GM12878 (cell line): ENCODE data around the gene ODAD4. TPM values are rescaled to one million over a fixed set of nuclear protein-coding genes. Genes with fewer than 3 reads are reported as not detected.

ENCODE experiments used
- ATAC-seq: fragments of 200-7000 bp; cut with Tn5 transposase; 3 replicates; pipeline ENCODE4 v1.9.1; 2020; ENCODE audit warnings: mild to moderate bottlenecking, moderate library complexity
- BruUV-seq: library from RNA; stranded (reverse); fragments of 400-500 nt; replicated peaks from 2 replicates; lab custom pipeline; 2021; lab: Mats Ljungman, UMichigan
- CTCF ChIA-PET: fragments of 300-600 bp; sonication (Branson Sonifier 250); formaldehyde crosslinking; extraction: SDS; loops from one replicate; lab custom pipeline; 2021; ENCODE audit warnings: inconsistent platforms; lab: Yijun Ruan, JAX
- POLR2A ChIA-PET: fragments of 350-600 bp; formaldehyde crosslinking; extraction: SDS; loops from one replicate; lab custom pipeline; 2021; ENCODE audit warnings: inconsistent platforms; lab: Charles Lee
- RAD21 ChIA-PET: fragments of 300-600 bp; sonication (Branson Sonifier 250); formaldehyde crosslinking; loops from one replicate; lab custom pipeline; 2023; ENCODE audit warnings: antibody characterized with exemption; ENCODE audit not compliant: unreplicated experiment; lab: Charles Lee
- SMC1A ChIA-PET: fragments of 300-600 bp; sonication (Branson Sonifier 250); formaldehyde crosslinking; loops from one replicate; lab custom pipeline; 2023; ENCODE audit not compliant: unreplicated experiment, uncharacterized antibody; lab: Charles Lee
- DNase-seq: peaks from one replicate; pipeline ENCODE4 v3.0.0-alpha.2; 2011; ENCODE audit warnings: low read depth, low spot score
- FAIRE-seq: peaks from 3 replicates; lab custom pipeline; 2011; peaks lifted over from hg19 to GRCh38; lab: Jason Lieb, UNC
- H2AFZ ChIP-seq: 2 replicates; pipeline ENCODE4 v1.6.0; 2011; ENCODE audit warnings: low read depth, low read length, control low read depth; ENCODE audit not compliant: control insufficient read depth
- H3K27ac ChIP-seq: 2 replicates; pipeline ENCODE4 v1.5.1; 2011; ENCODE audit warnings: control low read depth; ENCODE audit not compliant: control insufficient read depth, insufficient read depth
- H3K27me3 ChIP-seq, 2 experiments: replicated peaks in 1 of 2; 2 replicates each; pipeline versions ENCODE4 v1.6.0 to v1.6.1; 2011; ENCODE audit warnings: low read length in 1 of 2; ENCODE audit not compliant: control insufficient read depth in 2 of 2, insufficient read depth in 2 of 2
- H3K36me3 ChIP-seq, 2 experiments: 2 replicates each; pipeline ENCODE4 v1.5.1; 2011; ENCODE audit warnings: low read length in 1 of 2; ENCODE audit not compliant: control insufficient read depth in 2 of 2, insufficient read depth in 2 of 2
- H3K4me1 ChIP-seq: 2 replicates; pipeline ENCODE4 v1.6.1; 2011; ENCODE audit warnings: mild to moderate bottlenecking, low read length, moderate library complexity, mixed read lengths; ENCODE audit not compliant: control insufficient read depth, insufficient read depth
- H3K4me2 ChIP-seq: 2 replicates; pipeline ENCODE4 v1.6.0; 2011; ENCODE audit warnings: control low read depth; ENCODE audit not compliant: control insufficient read depth, insufficient read depth
- H3K4me3 ChIP-seq: fragments of 200-600 bp; sonication (generic); 2 replicates; pipeline ENCODE4 v1.5.1; 2016
- H3K79me2 ChIP-seq: 2 replicates; pipeline ENCODE4 v1.6.0; 2011; ENCODE audit warnings: low read length; ENCODE audit not compliant: control insufficient read depth, insufficient read depth
- H3K9ac ChIP-seq: 2 replicates; pipeline ENCODE4 v1.8.0; 2011; ENCODE audit warnings: low read length, control low read depth, mixed read lengths; ENCODE audit not compliant: control insufficient read depth, insufficient read depth
- H3K9me3 ChIP-seq: replicated peaks from 3 replicates; pipeline ENCODE4 v1.5.1; 2011; ENCODE audit warnings: mild to moderate bottlenecking, low read length; ENCODE audit not compliant: control insufficient read depth, insufficient read depth
- H4K20me1 ChIP-seq: 2 replicates; pipeline ENCODE4 v1.6.0; 2011; ENCODE audit not compliant: control insufficient read depth, insufficient read depth
- MYC ChIP-seq: IDR thresholded peaks from 2 replicates; pipeline ENCODE4 v1.6.1; 2011; ENCODE audit warnings: mild to moderate bottlenecking, low read length, moderate library complexity, inconsistent platforms; ENCODE audit not compliant: insufficient read depth, insufficient replicate concordance, insufficient read length, severe bottlenecking
- WGBS: methylation state at CpG from one replicate; pipeline ENCODE4 v1.1.6; 2016; ENCODE audit warnings: low lambda C conversion rate; ENCODE audit not compliant: insufficient replicate concordance, insufficient coverage; ENCODE audit errors: missing lambda C conversion rate; 5-methylcytosine and 5-hydroxymethylcytosine counted together
- in situ Hi-C: fragments of 300-500 bp; cut with MboI; formaldehyde crosslinking; loops from 9 replicates; pipeline ENCODE4 v1.14.3; 2018; ENCODE audit warnings: mixed read lengths
- intact Hi-C: fragments of 100-400 bp; cut with micrococcal nuclease; formaldehyde crosslinking; loops from one replicate; pipeline ENCODE4 v1.14.2; 2022; ENCODE audit not compliant: unreplicated experiment
- polyA plus RNA-seq, 11 experiments: library from polyadenylated mRNA; depleted of rRNA in 4 of 11; unstranded in 6 of 11; stranded (reverse) in 5 of 11; fragments of >200 nt; fragmentation: Nextera tagmentation in 4 of 11; fragmentation: Illumina TruSeq in 1 of 11; extraction: Ambion mirVana in 4 of 11; extraction: Trizol in 1 of 11; gene quantifications; 1 replicate in 1 of 11; 2 replicates in 10 of 11; pipeline versions ENCODE4 v1.2.1 to v1.2.3, GENCODE V29; 2011 to 2016; ENCODE audit warnings: inconsistent platforms in 2 of 11, missing spikeins in 2 of 11, low read depth in 1 of 11
- total RNA-seq, 4 experiments: library from RNA; depleted of rRNA in 3 of 4; stranded (reverse); fragments of >200 nt in 3 of 4; fragmentation: Illumina TruSeq in 1 of 4; extraction: Trizol in 1 of 4; gene quantifications; 2 replicates each; pipeline versions ENCODE4 v1.2.1 to v1.2.3, GENCODE V29; 2013 to 2021
- TF ChIP-seq, protein P1 (sequence below), 3 experiments: IDR thresholded peaks in 2 of 3; conservative IDR thresholded peaks in 1 of 3; 2 replicates each; pipeline ENCODE4 v1.5.1; 2011; ENCODE audit warnings: low read depth in 3 of 3, low read length in 3 of 3, mild to moderate bottlenecking in 3 of 3, control low read depth in 2 of 3, moderate library complexity in 2 of 3, inconsistent platforms in 1 of 3, mixed read lengths in 1 of 3; ENCODE audit not compliant: control insufficient read depth in 2 of 3, insufficient read depth in 1 of 3; ENCODE audit errors: extremely low read depth in 1 of 3

Gene ODAD4
- total and polyA plus RNA-seq, 10 of the 15 experiments (the other 5 are each of a cell fraction or from before 2014, with no cell fraction given), result 0.10 to 0.73 (median 0.35) TPM

DNA sequence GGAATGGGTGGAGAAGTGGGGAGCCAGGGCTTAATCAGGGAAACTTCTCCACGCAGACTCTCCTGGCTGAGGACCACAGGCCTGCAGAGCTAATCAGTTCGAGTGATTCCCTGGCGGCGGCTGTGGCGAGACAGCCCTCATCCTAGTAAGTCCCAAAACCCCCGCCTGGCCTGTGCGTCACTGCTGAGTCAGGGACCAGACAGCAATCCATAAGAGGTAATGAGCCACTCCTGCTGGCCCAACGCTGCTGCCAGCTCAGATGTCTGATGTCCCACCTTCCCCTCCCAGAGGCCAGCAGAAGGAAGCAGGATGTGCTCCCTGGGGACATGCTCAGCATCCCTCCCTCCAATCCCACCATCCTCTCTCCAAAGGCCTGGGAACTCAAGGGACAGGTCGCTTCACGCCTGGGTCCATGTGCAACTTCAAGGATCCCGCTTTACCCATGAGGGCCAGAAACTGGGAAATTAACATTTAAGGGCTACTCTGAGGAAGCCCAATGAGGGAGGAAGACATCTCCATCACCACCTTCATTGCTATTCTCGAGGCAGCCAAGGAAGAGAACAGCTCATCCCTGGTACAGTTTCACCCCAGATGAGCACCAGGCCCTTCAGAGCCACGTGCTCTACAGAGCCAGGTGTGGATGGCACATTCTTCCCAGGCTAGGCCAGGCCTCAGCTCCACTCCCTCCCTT lies 19.6 kb upstream of the ODAD4 start:
- H3K4me1 ChIP-seq, result peaks cover 6% of the 10 kb centered on the region; the same call in 1 of the 2 replicates
- 84% methylated on average over 13 of the region's 13 CpGs for WGBS
- no peaks in the 10 kb centered on the region for H3K9me3 ChIP-seq
- peaks cover 39 to 41% of the 10 kb centered on the region in 2 experiments for H3K36me3 ChIP-seq
- RAD21 ChIA-PET, result interaction anchor here (1.4 kb wide), 1 partner anchor 49 kb away, joined by 3 read pairs; no protein-coding TSS in a partner anchor
- intact Hi-C loops, result no loop called here
- no peaks in the 10 kb centered on the region for H3K27me3 ChIP-seq
- ATAC-seq (no peak), FAIRE-seq (no peak), DNase-seq (no peak)
- TSS peak; percentile 1 for BruUV-seq
- TF ChIP-seq, protein P1, sequence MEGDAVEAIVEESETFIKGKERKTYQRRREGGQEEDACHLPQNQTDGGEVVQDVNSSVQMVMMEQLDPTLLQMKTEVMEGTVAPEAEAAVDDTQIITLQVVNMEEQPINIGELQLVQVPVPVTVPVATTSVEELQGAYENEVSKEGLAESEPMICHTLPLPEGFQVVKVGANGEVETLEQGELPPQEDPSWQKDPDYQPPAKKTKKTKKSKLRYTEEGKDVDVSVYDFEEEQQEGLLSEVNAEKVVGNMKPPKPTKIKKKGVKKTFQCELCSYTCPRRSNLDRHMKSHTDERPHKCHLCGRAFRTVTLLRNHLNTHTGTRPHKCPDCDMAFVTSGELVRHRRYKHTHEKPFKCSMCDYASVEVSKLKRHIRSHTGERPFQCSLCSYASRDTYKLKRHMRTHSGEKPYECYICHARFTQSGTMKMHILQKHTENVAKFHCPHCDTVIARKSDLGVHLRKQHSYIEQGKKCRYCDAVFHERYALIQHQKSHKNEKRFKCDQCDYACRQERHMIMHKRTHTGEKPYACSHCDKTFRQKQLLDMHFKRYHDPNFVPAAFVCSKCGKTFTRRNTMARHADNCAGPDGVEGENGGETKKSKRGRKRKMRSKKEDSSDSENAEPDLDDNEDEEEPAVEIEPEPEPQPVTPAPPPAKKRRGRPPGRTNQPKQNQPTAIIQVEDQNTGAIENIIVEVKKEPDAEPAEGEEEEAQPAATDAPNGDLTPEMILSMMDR (IDR thresholded peaks at IDR 0.05 in 2 of 3, conservative IDR thresholded peaks at IDR 0.05 in 1 of 3; ENCODE audit: control insufficient read depth in 2 of 3, extremely low read depth in 1 of 3, insufficient read depth in 1 of 3, low read depth in 3 of 3, low read length in 3 of 3), result no peak
- TF ChIP-seq MYC, result no peak
- CTCF ChIA-PET, result interaction anchor here (0.7 kb wide), 1 partner anchor 215 kb away, joined by 3 read pairs; no protein-coding TSS in a partner anchor
- H3K4me2 ChIP-seq, result no peak overlapping the region
- no peak overlapping the region for H2AFZ ChIP-seq
- peaks cover 29% of the 10 kb centered on the region for H3K79me2 ChIP-seq
- no peak overlapping the region for H3K27ac ChIP-seq
- POLR2A ChIA-PET, result interaction anchor here (0.6 to 1.4 kb wide), 4 partner anchors 18 to 1717 kb away, joined by 3 to 7 read pairs (median 4); partner anchors contain the start of genes KLHL11 and ODAD4
- H3K4me3 ChIP-seq, result no peak overlapping the region
- SMC1A ChIA-PET, result interaction anchor here (0.5 kb wide), 1 partner anchor 16 kb away, joined by 3 read pairs; no protein-coding TSS in a partner anchor
- in situ Hi-C loops, result no loop called here
- H4K20me1 ChIP-seq, result peaks cover 5% of the 10 kb centered on the region; the same call in 1 of the 2 replicates
- H3K9ac ChIP-seq, result no peak overlapping the region
